GM19351 (cell line): ENCODE results near the gene MT1H.

Source experiments
- ATAC-seq: cut with Tn5 transposase; IDR thresholded peaks from one replicate; pipeline ENCODE4 v1.9.1; 2021; ENCODE audit warnings: mild to moderate bottlenecking, moderate library complexity; ENCODE audit not compliant: unreplicated experiment

MT1H gene

DNA sequence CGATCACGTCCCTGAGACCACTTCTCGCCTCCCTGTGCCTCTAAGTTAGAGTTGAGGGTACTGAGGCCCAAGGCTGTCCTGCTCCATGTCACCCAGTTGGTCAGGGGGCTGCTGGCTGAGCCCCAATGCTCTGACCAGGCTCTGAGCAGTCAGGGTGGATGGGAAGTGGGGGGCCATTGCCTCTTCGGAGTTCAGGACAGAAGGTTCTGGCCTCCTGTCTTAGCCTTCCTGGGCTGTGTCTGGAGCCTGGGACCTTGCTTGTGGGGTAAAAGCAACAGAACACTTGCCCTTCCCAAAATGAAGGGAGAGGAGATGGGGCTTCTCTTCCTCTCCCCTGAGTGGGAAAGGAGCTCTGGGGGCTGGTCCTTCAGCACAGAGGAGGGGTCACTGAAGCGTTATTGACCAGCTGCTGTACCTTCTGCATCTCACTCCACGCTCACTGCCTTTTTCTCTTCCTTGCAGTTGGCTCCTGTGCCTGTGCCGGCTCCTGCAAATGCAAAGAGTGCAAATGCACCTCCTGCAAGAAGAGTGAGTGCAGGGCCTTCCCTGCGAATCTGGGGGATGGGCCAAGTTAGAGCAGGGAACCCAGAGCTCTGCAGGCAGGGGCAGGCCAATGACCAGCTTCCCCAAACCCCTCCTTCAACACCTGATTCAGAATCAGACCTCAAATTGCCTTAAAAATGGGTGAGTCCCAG is 13.2 kb downstream of the MT1H start:
- ATAC-seq, result peak; percentile 3

DNA sequence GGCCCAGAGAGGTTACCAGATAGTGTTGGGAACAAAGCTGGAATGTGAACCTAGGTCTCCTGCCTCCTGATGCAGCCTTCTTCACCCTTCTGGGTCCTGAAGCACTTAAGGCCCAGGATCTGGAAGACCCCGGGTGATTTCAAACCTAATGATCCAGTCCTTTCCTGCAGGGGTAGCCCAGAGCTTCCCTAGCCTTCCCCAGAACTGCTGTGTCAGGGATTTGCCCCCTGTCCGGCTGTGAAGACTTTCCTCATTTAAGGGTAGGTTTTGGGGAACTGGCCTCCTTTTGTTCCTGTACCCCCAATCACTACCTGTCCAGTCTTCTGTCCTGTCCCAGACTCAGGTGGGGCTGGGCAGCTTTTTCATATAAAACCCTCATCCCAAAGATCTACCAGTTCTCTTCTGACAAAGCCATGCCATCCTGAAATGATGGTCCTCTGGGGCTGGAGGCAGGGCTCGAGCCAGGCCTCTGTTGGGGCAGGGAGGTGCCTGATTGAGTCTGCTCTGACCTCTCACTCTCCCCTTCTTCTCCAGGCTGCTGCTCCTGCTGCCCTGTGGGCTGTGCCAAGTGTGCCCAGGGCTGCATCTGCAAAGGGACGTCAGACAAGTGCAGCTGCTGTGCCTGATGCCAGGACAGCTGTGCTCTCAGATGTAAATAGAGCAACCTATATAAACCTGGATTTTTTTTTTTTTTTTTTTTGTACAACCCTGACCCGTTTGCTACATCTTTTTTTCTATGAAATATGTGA is 14.0 kb downstream of the MT1H start:
- ATAC-seq, result no peak

DNA sequence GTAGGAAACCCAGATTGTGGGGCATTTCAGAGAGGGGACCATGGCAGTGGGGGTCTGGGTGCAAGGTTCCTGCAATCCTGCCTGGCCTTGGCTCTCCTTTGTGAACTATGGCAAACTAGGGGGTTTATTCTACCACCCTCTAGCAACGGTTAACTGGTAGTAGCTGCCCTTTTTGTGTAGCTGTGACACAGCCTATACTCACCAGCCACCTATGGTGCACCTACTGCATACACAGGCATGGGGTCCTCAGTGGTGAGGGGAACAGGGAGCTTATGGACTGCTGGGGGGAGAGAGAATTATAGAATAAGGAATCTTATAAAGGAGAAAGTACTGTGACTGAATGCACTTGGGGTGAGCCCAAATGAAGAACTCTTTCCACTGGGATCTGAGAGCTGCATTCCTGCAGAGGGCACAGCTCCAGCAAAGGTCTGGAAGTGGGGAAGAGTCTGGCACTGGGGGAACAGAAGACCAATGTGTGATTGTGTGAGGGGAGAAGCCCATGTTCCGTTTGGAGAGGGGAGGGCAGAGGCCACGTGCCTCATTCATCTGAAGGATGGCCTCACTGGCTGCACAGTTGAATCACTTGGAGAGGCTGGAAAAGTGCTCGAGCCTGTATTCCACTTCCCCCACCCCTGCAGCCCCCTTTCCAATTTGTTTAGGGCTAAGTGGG is 14.8 kb downstream of the MT1H start:
- no peak for ATAC-seq

DNA sequence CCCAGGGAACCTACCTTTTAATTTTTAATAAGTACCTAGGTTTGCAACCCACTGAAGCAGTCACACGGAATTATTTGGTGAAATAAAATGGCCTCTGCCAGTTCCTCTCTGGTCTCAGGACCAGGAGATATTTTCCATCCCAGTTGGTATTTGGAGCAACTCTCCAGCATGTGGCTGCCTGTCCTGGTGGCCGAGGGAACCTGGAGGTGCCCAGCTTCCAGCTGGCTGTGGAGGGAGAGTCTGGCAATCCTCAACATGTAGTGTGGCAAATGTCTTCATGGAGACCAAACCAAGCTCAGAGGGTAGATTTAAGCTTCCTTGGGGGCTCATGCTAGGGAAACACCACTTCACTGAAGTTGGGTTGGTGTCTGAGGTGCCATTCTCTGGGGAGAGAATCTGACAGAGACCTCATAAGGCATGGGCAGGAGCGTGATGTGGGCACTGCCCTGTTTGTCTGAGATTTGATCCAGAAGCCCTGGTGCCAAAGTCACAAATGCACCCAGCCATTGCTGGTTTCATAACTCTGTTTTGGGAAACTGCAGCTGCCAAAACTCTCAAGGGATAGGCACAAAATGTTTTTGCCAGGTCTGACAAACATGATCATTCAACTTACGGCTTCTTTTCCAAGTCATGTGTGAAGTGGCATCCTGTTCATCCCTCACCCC is 15.4 kb downstream of the MT1H start:
- no peak for ATAC-seq

DNA sequence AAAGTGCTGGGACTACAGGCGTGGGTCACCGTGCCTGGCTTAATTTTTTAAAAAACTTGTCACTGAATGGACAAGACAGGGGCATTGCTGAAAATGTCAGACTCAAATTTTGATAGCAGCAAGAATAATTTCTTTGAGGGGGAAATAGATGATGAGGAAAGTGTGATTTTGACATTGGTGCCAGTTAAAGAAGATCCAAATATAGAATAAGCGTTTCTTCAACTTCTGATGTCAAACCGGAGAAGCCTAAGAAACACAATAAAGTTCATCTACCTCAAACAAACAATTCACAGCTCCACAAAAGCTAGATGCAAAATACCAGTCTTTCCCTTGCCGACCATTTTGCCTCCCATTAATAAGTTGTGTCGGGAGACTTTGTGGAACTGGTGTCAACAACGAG is 17.1 kb downstream of the MT1H start:
- ATAC-seq, result no peak

DNA sequence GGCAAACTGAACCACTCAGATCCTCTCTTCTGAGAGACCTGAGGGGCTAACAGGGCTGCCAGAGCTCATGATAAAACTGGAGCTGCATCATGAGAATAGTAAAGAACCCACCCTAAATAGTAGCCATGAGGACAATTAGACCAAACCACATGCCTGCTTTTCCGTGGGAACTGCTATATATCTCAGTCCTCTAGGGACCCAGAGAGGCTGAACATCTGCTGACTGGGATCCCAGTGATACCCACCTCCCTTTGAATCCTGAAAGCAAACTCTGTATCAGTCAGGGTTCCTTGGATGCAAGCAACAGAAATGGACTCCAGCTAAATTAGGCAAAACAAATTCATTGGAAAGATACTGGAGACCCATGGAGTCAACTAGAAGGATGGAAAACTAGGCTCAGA is 19.1 kb downstream of the MT1H start:
- ATAC-seq, result no peak

DNA sequence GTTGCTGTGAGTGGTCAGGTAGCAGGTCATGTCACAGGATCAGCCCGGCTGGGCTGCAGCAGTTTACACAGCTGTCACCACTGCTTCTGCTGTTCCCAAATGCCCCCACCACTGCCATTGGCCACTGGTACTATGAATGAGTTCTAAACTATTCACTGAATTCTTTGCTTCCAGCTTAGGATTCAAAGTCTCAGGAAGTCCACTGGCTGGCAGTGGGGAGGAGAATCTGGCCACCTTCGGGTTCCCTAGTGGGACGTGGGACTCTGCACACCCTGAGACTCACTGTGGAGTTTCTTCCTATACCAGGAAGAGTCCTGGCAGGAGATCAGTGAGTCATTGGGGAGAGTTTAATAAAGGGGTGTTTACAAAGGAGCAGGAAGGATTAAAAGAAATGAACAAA is 19.6 kb downstream of the MT1H start:
- no peak for ATAC-seq

DNA sequence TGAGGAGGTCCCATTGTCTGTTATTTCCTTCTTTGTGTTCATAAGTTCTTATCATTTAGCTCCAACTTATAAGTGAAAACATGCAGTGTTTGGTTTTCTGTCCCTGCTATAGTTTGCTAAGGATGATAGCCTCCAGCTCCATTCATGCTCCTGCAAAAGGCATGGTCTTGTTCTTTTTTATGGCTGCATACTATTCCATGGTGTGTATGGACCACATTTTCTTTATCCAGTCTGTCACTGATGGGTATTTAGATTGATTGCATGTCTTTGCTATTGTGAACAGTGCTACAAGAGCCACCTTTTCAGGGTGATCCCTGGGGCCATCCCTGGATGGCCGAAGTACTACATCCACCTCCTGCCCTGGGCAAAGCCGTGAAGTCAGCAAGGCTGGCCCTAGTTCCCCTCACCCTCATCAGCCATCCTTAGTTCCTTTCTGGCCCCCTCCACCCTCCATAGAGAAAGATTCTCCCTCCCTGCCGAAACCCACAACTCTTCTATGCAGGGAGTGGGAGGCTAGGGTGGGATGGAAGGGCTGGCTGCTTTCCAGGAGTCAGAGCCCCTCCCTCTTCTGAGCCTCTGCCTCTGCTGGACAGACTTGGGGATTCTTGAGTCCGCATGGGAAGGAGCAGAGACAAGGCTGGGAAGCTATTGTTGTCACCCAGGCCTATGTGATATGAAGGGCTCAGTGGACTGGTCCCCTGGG is 21.0 kb downstream of the MT1H start:
- ATAC-seq, result no peak

DNA sequence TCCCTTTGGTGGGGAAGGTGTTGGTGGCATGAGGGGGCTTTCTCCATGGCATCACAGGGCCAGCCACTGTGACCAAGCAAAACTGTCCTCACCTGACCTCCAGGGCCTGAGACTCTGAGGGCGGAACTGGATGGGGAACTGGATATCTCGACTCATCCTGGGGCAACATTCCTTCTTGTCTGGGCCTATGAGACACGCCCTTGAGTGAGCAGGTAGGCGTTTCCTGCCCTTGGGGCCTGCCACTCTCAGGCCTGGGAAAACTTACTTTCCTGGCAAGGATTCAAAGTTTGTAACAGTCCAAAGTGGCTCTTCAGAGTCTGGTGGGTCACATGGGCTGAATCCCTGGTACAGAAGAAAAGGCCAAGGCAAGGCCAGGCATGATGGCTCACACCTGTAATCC is 22.3 kb downstream of the MT1H start:
- ATAC-seq, result no peak

DNA sequence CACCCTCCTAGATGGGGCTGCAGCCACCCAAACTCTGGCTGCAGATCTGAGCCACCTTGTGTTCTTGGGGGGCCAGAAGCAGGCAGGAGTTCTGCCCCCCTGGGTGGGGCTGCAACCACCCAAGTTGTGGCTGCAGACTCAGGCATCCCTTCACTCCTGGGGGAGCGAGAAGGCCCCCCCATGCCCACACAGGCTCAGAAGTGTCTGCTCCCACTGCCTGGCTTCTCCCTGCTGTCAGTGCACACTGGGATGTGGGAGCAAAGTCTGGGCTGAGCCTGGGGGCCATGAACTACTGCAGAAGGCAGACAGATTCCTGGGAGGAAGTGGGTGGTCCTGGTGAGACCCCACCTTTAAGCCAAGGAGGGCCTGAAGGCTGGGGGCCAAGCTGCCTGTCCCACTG is 25.6 kb downstream of the MT1H start:
- no peak for ATAC-seq

DNA sequence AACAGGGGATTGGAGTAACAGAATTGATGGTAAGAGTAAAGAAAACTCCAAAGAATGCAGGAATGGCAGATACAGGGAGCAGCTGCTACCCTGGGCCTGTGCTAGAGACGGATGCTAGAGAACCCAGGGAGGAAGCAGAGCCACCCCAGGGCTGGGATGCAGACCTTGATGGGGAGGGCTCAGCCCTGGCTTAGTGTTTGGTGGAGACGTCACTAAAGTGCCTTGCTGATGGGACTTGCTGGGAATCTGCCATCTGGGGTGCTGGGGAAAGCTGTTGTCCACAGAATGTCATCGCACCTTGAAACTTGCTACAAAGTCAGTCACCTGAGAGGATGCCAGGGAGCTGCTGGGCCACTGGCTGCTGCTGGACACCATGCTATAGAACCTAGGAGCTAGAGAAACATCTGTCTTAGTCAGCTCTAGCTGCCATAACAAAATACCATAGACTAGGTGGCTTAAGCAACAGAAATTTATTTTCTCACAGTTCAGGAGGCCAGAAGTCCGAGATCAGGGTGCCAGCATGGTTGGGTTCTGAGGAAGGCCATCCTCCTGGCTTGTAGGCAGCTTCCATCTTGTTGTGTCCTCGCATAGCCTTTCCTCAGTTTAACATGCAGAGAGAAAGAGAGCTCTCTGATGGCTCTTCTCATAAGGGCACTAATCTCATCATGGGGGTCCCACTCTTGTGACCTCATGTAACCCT is 28.0 kb downstream of the MT1H start:
- no peak for ATAC-seq

DNA sequence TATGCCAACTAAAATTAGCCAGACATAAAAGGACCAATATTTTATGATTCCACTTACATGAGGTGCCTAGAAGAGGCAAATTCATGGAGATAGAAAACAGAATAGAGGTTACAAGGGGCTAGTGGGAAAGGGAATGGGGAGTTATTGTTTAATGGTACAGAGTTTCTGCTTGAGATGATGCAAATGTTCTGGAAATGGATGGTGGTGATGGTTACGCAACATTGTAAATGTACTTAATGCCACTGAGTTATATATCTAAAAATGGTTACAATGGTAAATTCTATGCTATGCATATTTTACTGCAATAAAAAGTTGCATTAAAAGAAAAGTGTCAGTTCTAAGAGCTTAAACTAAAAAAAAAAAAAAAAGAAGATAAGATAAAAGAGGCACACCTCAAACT is 30.6 kb downstream of the MT1H start:
- ATAC-seq, result no peak

DNA sequence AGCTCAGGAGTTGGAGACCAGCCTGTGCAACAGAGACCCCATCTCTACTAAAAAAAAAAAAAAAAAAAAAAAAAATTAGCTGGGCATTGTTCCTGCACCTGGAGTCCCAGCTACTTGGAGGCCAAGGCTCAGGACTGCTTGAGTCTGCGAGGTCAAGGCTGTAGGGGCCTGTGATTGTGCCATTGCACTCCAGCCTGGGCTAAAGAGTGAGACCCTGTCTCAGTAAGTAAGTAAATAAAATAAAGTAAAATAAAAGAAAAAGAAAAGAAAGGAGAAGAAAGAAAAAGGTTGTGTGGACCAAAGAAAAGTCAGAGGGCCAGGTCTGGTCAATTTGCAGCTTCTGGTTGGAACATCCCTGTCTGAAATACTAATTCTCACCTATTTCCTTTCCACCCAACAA is 31.0 kb downstream of the MT1H start:
- ATAC-seq, result no peak

DNA sequence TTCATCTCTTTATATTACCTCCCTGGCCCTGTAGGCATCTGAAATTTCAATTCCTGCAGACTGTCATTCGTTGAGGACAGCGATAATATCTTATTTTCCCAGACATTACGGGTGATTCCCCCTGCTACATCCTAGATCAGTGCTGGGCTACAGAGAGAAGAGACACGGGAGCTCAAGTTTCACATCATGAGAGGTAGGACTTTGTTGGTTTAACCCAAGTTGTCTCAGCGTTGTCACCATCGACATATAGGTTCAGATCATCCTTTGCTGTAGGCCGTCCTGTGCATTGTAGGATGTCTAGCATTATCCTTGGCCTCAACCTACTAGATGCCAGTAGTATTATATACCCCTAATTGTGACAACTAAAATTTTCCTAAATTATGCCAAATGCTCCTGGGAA is 31.9 kb downstream of the MT1H start:
- ATAC-seq, result no peak

DNA sequence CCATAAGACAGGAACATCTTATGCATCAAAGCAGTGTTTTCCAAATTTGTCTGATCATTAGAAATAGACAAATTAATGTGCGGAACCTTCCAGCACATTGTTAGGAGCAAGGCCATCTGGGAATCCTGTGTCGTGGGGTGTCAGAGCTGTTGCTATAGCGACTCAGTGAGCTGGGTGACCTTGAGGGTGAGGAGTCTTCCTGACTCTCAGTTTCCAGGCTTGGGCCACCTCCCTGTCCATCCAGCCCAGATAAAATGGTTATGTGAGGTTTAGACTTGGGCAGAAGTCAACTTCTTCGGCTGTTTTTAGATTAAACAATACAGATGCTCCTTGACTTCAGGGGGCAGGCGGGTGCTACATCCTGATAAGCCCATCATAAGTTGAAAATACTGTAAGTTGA is 33.2 kb downstream of the MT1H start:
- ATAC-seq, result no peak

DNA sequence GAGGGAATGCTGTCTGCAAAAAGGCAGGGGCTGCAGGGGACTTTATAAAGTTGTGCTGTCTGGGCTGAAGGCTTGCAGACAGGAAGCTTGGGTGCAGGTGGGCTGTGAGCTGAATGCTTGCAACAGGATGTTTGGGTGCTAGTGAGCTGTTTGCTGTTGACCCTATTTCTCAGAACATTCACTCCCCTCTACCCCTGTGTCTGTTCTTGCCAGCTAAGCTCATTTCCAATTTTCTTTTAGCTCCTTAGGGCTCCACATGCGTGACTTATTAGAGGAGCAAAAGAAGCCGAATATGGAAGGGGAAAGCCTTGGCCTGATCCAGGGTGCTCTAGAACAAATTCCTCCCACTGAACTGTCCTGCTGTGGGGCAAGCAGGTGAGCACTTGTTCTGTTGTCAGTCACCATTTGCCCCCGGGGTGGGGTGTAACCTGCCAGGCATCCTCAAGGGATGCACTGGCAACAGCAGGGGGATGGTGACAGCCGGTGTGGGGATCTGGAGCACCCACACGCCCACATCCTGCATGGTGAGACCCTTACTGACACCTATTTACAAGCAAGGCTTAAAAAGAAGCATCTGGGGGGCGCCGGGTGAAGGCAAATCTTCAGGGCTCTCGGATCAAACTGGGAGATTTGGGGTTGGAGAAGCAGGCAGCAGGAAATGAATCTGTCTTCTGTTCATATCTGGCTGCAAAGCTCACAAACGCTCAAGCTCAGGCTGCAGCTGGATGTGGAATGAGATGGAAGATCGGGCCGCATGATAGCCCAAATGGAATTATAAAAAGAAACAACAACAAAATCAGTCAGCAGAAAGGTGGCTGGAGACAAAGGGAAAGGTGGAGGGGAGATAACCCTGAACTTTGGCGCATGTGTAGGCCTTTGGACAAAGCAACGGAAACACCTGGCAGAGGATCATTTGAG is 39.2 kb downstream of the MT1H start:
- no peak for ATAC-seq

DNA sequence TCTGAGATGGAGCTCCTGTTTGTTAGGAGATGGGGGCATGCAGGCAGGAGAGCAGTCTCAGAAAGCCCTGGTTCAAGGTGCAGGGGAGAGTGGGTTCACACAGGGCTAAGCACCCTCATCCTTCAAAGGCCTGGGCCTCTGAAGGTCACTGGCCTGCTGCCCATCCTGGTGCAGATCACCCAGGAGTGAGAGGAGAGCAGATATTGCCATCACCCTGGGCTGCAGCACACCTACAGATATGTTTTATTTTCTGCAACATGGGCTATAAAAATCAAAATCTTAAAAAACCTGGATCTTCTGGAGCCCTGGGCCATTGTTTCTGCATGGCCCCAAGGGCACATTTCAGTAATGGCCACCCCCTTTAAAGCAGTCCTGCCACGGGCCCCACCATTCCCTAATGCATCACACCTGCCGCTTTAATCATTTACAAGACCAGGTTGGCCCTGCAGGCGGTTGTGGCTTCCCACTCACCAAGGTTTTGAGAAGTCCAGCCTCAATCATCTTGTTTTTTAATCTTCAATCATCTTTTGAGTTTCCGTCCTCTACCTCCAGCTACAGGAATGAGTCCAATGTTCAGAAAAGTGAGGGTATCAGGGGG is 39.9 kb downstream of the MT1H start:
- no peak for ATAC-seq

DNA sequence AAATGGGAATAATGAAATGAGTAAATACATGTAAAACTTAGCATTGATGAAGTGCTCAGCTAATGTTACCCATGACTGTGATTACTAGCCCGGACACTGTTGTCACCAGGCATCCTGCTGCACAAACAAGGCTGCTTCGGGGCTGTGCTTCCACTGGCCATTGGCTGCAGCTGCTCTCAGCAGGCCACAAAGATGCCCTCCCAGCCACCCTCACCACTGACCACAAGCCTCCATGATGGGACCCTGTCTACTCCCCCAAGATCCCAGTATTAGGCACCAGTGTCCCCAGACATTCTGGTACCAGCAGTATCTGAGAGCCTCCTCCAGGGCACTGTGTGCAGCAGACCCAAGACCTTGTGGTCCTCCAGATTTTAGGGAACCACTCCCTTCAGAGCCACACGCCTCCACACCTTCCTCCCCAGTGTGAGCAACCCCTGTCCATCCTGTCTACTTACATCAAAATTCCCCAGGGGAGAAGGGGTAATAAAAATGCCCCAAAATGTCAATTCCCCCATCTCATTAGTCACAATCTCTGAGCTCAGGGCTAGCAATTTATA is 40.6 kb downstream of the MT1H start:
- ATAC-seq, result no peak

DNA sequence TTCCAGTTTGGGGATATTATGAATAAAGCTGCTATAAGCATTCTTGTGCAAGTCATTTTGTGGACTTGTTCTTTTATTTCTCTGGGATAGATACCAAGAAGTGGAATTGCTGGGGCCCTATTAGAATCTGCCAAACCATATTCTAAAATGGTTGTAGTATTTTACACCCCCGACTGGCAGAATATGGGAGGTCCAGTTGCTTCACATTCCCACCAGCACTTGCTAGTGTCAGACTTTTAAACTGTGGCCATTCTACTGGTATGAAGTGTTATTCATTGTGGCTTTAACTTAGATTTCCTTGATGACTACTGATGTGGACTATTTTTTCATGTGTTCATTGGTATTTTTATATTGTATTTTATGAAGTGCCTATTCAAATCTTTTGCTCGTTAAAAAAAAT is 42.2 kb downstream of the MT1H start:
- no peak for ATAC-seq
